Muscle layer of duodenum (tissue), 2 donors: ENCODE data around the gene PLD1.
"Not testable (repeated sequence)": the region's sequence is repeated elsewhere in the genome, so short reads cannot be mapped to it uniquely, and the experiment has no call there.

Experiments used
- H3K27ac ChIP-seq: one replicate; pipeline ENCODE4 v1.7.0; 2013; ENCODE audit warnings: mild to moderate bottlenecking, low read length
- H3K27me3 ChIP-seq: one replicate; pipeline ENCODE4 v1.7.0; 2013; ENCODE audit warnings: low read depth, mild to moderate bottlenecking, control low read depth, low read length
- H3K36me3 ChIP-seq, 2 donors: one replicate each; pipeline ENCODE4 v1.7.0; 2013; ENCODE audit warnings: low read length in 2 of 2, control low read depth in 1 of 2, mild to moderate bottlenecking in 1 of 2; ENCODE audit not compliant: insufficient read depth in 2 of 2, control insufficient read depth in 1 of 2
- H3K4me1 ChIP-seq, 2 donors: one replicate each; pipeline ENCODE4 v1.7.0; 2013; ENCODE audit warnings: low read length in 2 of 2, mild to moderate bottlenecking in 2 of 2, control low read depth in 1 of 2, moderate library complexity in 1 of 2; ENCODE audit not compliant: insufficient read depth in 2 of 2, control insufficient read depth in 1 of 2
- H3K4me3 ChIP-seq, 2 donors: one replicate each; pipeline ENCODE4 v1.7.0; 2013; ENCODE audit warnings: low read length in 2 of 2, low read depth in 1 of 2, mild to moderate bottlenecking in 1 of 2
- H3K9me3 ChIP-seq, 2 donors: one replicate each; pipeline ENCODE4 v1.7.0; 2013; ENCODE audit warnings: low read length in 2 of 2, control low read depth in 1 of 2, mild to moderate bottlenecking in 1 of 2; ENCODE audit not compliant: control insufficient read depth in 1 of 2
- donor health status: healthy.

The PLD1 gene

GRCh38 chr3:171747223-171747920 lies 62.9 kb downstream of the PLD1 start:
- H3K27me3 ChIP-seq, result no peaks in the 10 kb centered on the region
- H3K36me3 ChIP-seq, result no peaks in the 10 kb centered on the region
- H3K27ac ChIP-seq, result no peak overlapping the region
- no peak overlapping the region for H3K4me3 ChIP-seq
- no peaks in the 10 kb centered on the region for H3K9me3 ChIP-seq
- H3K4me1 ChIP-seq, result no peaks in the 10 kb centered on the region

- H3K4me1 ChIP-seq, result not testable (repeated sequence)
These were observed 63.7 kb downstream of the PLD1 start for GRCh38 chr3:171746320-171747222.

GRCh38 chr3:171745577-171746319 lies 64.5 kb downstream of the PLD1 start:
- Histone ChIP-seq H3K36me3 (no peaks in the 10 kb centered on the region), H3K27ac (no peak overlapping the region), H3K4me1 (no peaks in the 10 kb centered on the region), H3K9me3 (no peaks in the 10 kb centered on the region), H3K27me3 (no peaks in the 10 kb centered on the region), H3K4me3 (no peak overlapping the region)

More at GRCh38 chr3:171746320-171747222, 63.7 kb downstream of the PLD1 start:
- not testable (repeated sequence) for H3K27me3 ChIP-seq, H3K9me3 ChIP-seq, H3K27ac ChIP-seq, H3K4me3 ChIP-seq, H3K36me3 ChIP-seq

- Histone ChIP-seq H3K4me1 (no peaks in the 10 kb centered on the region), H3K27ac (no peak overlapping the region), H3K9me3 (no peaks in the 10 kb centered on the region), H3K36me3 (no peaks in the 10 kb centered on the region), H3K4me3 (no peak overlapping the region), H3K27me3 (no peaks in the 10 kb centered on the region)
These were observed 66.0 kb downstream of the PLD1 start for GRCh38 chr3:171744158-171744741.

- Histone ChIP-seq H3K9me3 (no peaks in the 10 kb centered on the region), H3K27ac (no peak overlapping the region), H3K4me3 (no peak overlapping the region), H3K27me3 (no peaks in the 10 kb centered on the region), H3K4me1 (no peaks in the 10 kb centered on the region), H3K36me3 (no peaks in the 10 kb centered on the region)
These were observed 66.7 kb downstream of the PLD1 start for GRCh38 chr3:171743327-171744157.

GRCh38 chr3:171741377-171741776 lies 68.9 kb downstream of the PLD1 start:
- no peak overlapping the region for H3K27ac ChIP-seq
- H3K27me3 ChIP-seq, result no peaks in the 10 kb centered on the region
- no peak overlapping the region for H3K4me3 ChIP-seq
- H3K4me1 ChIP-seq, result no peaks in the 10 kb centered on the region
- H3K9me3 ChIP-seq, result no peaks in the 10 kb centered on the region
- peaks cover 0 to 4% of the 10 kb centered on the region in 2 donors for H3K36me3 ChIP-seq

GRCh38 chr3:171736556-171736955 lies 73.7 kb downstream of the PLD1 start:
- Histone ChIP-seq H3K36me3 (peaks cover 4 to 15% of the 10 kb centered on the region in 2 donors), H3K27ac (no peak overlapping the region), H3K27me3 (no peaks in the 10 kb centered on the region), H3K9me3 (no peaks in the 10 kb centered on the region), H3K4me3 (no peak overlapping the region), H3K4me1 (no peaks in the 10 kb centered on the region)

- Histone ChIP-seq H3K4me3 (no peak overlapping the region), H3K4me1 (no peaks in the 10 kb centered on the region), H3K9me3 (no peaks in the 10 kb centered on the region), H3K36me3 (peaks cover 4 to 15% of the 10 kb centered on the region in 2 donors), H3K27ac (no peak overlapping the region), H3K27me3 (no peaks in the 10 kb centered on the region)
These were observed 76.7 kb downstream of the PLD1 start for GRCh38 chr3:171733561-171733960.

- H3K4me1 ChIP-seq, result no peaks in the 10 kb centered on the region
- no peaks in the 10 kb centered on the region for H3K27me3 ChIP-seq
- no peak overlapping the region for H3K4me3 ChIP-seq
- H3K27ac ChIP-seq, result no peak overlapping the region
- no peaks in the 10 kb centered on the region for H3K9me3 ChIP-seq
- H3K36me3 ChIP-seq, result peaks cover 4 to 15% of the 10 kb centered on the region in 2 donors
These were observed 77.5 kb downstream of the PLD1 start for GRCh38 chr3:171732756-171733155.

- H3K27ac ChIP-seq, result no peak overlapping the region
- peaks cover 3 to 15% of the 10 kb centered on the region in 2 donors for H3K36me3 ChIP-seq
- no peak overlapping the region for H3K4me3 ChIP-seq
- no peaks in the 10 kb centered on the region for H3K27me3 ChIP-seq
- no peaks in the 10 kb centered on the region for H3K4me1 ChIP-seq
- H3K9me3 ChIP-seq, result no peaks in the 10 kb centered on the region
These were observed 78.6 kb downstream of the PLD1 start for GRCh38 chr3:171731691-171732090.
